Chondrocyte (in vitro differentiated cells): ENCODE results near the gene GLI3. TPM values are rescaled to one million over a fixed set of nuclear protein-coding genes. Genes with fewer than 3 reads are reported as not detected.
"Not testable (repeated sequence)": the region's sequence is repeated elsewhere in the genome, so short reads cannot be mapped to it uniquely, and the experiment has no call there.

Experiments
- DNase-seq: peaks from one replicate; pipeline ENCODE4 v3.0.0; 2021; ENCODE audit warnings: mixed read lengths, low spot score
- H3K27ac Mint-ChIP-seq: one replicate; pipeline ENCODE4 v1.8.0; 2021; ENCODE audit warnings: mild to moderate bottlenecking, moderate library complexity, mixed read lengths; ENCODE audit not compliant: unreplicated experiment
- H3K27me3 Mint-ChIP-seq: 2 replicates; pipeline ENCODE4 v1.8.0; 2021; ENCODE audit warnings: low read depth, mixed read lengths
- H3K36me3 Mint-ChIP-seq: 2 replicates; pipeline ENCODE4 v1.8.0; 2021; ENCODE audit warnings: low read depth, mixed read lengths
- H3K4me1 Mint-ChIP-seq: 2 replicates; pipeline ENCODE4 v1.8.0; 2021; ENCODE audit warnings: low read depth, mild to moderate bottlenecking, mixed read lengths
- H3K4me3 Mint-ChIP-seq: one replicate; pipeline ENCODE4 v1.8.0; 2021; ENCODE audit warnings: mild to moderate bottlenecking, moderate library complexity, mixed read lengths; ENCODE audit not compliant: unreplicated experiment
- H3K9me3 Mint-ChIP-seq: 2 replicates; pipeline ENCODE4 v1.8.0; 2021; ENCODE audit warnings: low read depth, mixed read lengths
- CTCF ChIP-seq: fragments of 200-600 bp; sonication (generic); IDR thresholded peaks from 2 replicates; pipeline ENCODE4 v1.5.0; 2021; ENCODE audit warnings: antibody characterized with exemption, mild to moderate bottlenecking, moderate library complexity
- total RNA-seq: library from RNA; stranded (reverse); gene quantifications from 3 replicates; pipeline ENCODE4 v1.2.1, GENCODE V29; 2021

GLI3 gene
- total RNA-seq, 1 donor from 2014 or later, result 11.7 TPM

DNA sequence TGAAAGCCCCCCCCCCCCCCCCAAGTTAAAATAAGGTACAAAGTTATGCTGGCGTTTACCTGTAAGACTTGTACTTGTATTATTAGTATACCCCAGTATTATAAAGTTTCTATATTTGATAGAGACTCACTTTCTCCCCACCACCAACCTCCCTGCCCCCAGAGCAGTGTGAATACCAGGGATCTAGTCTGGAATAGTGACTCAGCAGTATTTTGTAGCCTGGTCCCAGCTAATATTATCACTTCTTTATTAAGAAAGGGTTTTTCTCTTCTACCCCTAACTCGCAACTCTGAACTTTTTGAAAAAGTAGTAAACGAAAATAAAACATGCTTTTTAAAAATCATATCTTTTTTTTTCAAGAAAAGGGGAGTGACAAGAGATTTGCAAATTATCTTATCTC, 26.7 kb downstream of the GLI3 start:
- Mint-ChIP-seq H3K27ac (no peak overlapping the region), H3K4me1 (peaks cover 3% of the 10 kb centered on the region), H3K4me3 (no peak overlapping the region), H3K27me3 (no peaks in the 10 kb centered on the region), H3K36me3 (peaks cover 4% of the 10 kb centered on the region), H3K9me3 (no peaks in the 10 kb centered on the region)
- no peak for TF ChIP-seq CTCF
- no peak for DNase-seq

DNA sequence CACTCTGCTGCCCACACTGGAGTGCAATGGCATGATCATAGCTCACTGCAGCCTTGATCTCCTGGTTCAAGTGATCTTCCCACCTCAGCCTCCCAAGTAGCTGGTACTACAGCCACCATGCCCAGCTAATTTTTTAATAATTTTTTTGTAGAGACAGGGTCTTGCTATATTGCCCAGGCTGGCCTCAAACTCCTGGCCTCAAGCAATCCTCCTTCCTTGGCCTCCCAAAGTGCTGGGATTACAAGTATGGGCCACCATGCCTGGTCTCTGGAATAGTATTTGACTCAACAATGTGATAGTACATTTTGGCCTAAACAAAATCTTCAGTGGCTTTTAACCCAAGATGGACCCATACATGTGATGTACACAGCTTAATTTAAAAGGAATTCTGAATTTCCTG, 27.9 kb downstream of the GLI3 start:
- H3K4me1 Mint-ChIP-seq, H3K36me3 Mint-ChIP-seq, H3K27me3 Mint-ChIP-seq, H3K4me3 Mint-ChIP-seq, H3K27ac Mint-ChIP-seq, DNase-seq, H3K9me3 Mint-ChIP-seq: not testable (repeated sequence)

GRCh38 chr7:42208572-42208971, 28.4 kb downstream of the GLI3 start:
- Mint-ChIP-seq H3K4me1 (peaks cover 3% of the 10 kb centered on the region), H3K9me3 (peaks cover 5% of the 10 kb centered on the region), H3K36me3 (peaks cover 4% of the 10 kb centered on the region), H3K4me3 (no peak overlapping the region), H3K27ac (no peak overlapping the region), H3K27me3 (no peaks in the 10 kb centered on the region)
- DNase-seq, result no peak
- no peak for TF ChIP-seq CTCF

DNA sequence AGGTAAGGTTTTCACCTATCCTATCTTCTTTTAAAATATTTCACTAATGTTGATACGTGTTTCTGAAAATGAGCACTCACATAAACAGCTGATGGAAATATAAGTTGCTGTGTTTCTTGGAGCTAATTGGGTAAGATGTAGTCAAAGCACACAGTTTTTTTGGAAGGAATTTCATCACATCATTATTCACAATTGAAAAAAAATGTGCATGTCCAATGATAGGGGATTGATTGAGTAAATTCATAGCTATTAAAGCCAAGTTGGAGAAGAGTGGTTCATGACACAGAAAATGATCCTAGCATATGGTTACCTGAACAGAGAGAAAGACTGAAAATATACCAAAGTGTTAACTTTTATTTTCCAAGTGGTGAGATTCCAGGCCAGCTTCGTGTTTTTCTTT, 29.6 kb downstream of the GLI3 start:
- H3K27ac Mint-ChIP-seq, result no peak overlapping the region
- H3K9me3 Mint-ChIP-seq, result peaks cover 5% of the 10 kb centered on the region
- TF ChIP-seq CTCF, result no peak
- peaks cover 6% of the 10 kb centered on the region for H3K36me3 Mint-ChIP-seq
- no peak for DNase-seq
- H3K4me1 Mint-ChIP-seq, result peaks cover 3% of the 10 kb centered on the region
- H3K27me3 Mint-ChIP-seq, result no peaks in the 10 kb centered on the region
- no peak overlapping the region for H3K4me3 Mint-ChIP-seq

- no peak for TF ChIP-seq CTCF
- Mint-ChIP-seq H3K36me3 (peaks cover 6% of the 10 kb centered on the region), H3K4me3 (no peak overlapping the region), H3K27ac (no peak overlapping the region), H3K4me1 (peaks cover 10% of the 10 kb centered on the region), H3K9me3 (peaks cover 5% of the 10 kb centered on the region), H3K27me3 (no peaks in the 10 kb centered on the region)
- no peak for DNase-seq
Measured at GRCh38 chr7:42203336-42203735, 33.7 kb downstream of the GLI3 start.

DNA sequence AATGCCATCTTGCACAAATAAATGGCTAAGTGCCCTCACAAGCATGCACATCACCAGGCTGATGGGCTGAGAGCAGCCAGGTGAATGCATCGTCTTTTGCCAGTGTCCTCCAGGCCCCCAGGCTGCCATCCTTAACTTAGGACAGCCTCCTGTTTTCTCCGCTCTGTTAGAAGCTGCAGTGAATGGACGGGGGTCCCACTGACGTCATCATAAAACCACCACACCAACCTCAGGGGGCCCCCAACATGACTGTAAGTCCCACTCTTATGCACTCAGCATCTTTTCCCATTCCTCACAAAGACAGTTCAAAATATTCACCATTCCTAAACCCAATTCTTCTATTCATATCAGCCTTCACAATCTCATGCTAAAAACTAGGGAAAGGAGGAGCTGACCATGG, 34.4 kb downstream of the GLI3 start:
- TF ChIP-seq CTCF, result no peak
- H3K9me3 Mint-ChIP-seq, result peaks cover 5% of the 10 kb centered on the region
- H3K27me3 Mint-ChIP-seq, result no peaks in the 10 kb centered on the region
- no peak overlapping the region for H3K4me3 Mint-ChIP-seq
- peaks cover 6% of the 10 kb centered on the region for H3K36me3 Mint-ChIP-seq
- peaks cover 10% of the 10 kb centered on the region for H3K4me1 Mint-ChIP-seq
- DNase-seq, result no peak
- no peak overlapping the region for H3K27ac Mint-ChIP-seq
